Measurements from ENCODE around the gene DNAJC30. TPM values are rescaled to one million over a fixed set of nuclear protein-coding genes. Genes with fewer than 3 reads are reported as not detected.
"Not testable (repeated sequence)": the region's sequence is repeated elsewhere in the genome, so short reads cannot be mapped to it uniquely, and the experiment has no call there.

Gene DNAJC30
- total RNA-seq, 4 donors from 2014 or later: 4.0 to 5.3 (median 4.7) TPM

DNA sequence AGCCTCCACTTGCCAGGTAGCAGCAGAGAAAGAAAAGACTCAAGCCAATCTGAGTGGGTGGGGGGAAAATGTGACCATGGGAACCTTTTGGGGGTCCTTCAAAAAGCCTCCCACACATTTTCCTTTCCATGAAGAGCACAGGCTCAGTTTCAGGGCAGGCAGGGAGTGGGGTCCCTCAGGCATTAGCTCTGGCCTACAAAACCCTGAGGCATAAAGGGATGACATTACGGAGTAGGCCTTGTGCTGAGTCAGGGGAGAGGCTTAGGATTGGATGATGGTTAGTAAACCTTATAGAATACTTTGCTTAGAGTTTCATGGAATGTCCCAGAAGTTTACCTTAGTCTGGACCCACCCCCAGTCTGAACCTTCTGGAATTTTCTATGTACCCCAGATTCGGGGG lies 3.5 kb downstream of the DNAJC30 start:
- ATAC-seq (ENCODE audit: low FRiP score): no peak
- no peak for DNase-seq (ENCODE audit: low spot score)
- TF ChIP-seq, protein P1, sequence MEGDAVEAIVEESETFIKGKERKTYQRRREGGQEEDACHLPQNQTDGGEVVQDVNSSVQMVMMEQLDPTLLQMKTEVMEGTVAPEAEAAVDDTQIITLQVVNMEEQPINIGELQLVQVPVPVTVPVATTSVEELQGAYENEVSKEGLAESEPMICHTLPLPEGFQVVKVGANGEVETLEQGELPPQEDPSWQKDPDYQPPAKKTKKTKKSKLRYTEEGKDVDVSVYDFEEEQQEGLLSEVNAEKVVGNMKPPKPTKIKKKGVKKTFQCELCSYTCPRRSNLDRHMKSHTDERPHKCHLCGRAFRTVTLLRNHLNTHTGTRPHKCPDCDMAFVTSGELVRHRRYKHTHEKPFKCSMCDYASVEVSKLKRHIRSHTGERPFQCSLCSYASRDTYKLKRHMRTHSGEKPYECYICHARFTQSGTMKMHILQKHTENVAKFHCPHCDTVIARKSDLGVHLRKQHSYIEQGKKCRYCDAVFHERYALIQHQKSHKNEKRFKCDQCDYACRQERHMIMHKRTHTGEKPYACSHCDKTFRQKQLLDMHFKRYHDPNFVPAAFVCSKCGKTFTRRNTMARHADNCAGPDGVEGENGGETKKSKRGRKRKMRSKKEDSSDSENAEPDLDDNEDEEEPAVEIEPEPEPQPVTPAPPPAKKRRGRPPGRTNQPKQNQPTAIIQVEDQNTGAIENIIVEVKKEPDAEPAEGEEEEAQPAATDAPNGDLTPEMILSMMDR (IDR thresholded peaks at IDR 0.05): no peak

DNA sequence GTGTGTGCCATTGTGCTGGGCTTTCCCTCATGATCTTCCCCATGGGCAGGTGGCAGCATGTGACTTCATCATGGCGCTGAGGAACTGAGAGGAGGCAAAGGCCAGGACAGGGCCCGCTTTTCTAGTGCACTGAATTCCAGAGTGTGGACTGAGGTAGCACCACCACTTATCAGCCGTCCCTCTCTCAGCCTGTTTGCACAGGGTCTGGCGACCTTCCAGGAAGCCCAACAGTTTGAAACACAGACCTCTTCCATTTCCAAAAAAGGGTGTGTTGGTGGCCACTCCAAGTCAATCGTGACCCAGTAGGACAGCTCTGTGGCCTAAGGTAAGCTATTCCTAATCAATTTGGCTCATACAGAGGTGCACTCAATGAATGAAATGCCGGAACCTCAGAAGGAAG lies 4.4 kb downstream of the DNAJC30 start:
- ATAC-seq (ENCODE audit: low FRiP score): no peak
- TF ChIP-seq, protein P1 (IDR thresholded peaks at IDR 0.05): no peak

DNA sequence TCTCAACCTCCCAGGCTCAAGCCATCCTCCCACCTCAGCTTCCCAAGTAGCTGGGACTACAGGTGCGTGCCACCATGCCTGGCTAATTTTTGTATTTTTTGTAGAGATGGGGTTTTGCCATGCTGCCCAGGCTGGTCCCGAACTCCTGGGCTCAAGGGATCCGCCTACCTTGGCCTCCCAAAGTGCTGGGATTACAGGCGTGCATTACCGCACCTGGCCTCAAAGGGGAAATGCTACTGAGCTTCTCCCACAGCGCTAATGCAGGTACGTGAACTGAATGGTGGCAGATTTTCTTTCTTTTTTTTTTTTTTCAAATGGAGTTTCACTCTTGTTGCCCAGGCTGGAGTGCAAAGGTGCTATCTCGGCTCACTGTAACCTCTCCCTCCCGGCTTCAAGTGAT lies 7.2 kb downstream of the DNAJC30 start:
- DNase-seq (ENCODE audit: low spot score); ATAC-seq (ENCODE audit: low FRiP score): not testable (repeated sequence)

More for the DNA sequence above, 4.4 kb downstream of the DNAJC30 start:
- no peak for DNase-seq (ENCODE audit: low spot score)

DNA sequence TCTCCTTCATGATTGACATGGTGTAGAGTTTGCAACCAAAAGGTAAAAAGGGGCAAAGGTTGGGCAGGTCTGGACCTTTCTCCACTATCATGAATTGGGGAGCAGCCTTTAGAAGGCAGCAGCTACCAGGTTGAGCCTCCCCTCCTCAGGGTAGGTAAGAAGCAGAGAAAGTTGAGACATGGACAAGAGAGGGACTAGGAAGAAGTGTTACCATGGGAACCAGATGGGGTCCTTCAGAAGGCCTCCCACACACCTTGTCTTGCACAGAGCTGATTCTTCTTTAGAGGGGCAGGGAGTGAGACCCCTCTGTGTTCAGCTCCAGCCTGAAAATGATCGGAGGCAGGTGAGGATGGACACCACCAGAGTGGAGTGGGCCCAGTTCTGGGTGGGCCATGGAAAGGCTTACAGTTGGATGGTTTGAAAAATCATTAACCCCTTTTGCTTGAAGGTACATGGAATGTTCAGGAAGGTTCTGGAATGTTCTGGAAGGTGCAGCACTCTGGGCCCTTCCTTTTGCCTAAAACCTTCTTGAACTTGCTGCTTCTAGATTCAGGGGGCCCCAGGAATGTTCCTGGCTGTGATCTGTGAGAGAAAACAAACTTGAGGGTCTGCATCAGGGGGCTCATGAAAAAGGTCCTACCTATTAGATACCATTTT lies 8.7 kb downstream of the DNAJC30 start:
- ATAC-seq (ENCODE audit: low FRiP score) (no peak), DNase-seq (ENCODE audit: low spot score) (no peak)
- TF ChIP-seq, protein P1 (IDR thresholded peaks at IDR 0.05): no peak

DNA sequence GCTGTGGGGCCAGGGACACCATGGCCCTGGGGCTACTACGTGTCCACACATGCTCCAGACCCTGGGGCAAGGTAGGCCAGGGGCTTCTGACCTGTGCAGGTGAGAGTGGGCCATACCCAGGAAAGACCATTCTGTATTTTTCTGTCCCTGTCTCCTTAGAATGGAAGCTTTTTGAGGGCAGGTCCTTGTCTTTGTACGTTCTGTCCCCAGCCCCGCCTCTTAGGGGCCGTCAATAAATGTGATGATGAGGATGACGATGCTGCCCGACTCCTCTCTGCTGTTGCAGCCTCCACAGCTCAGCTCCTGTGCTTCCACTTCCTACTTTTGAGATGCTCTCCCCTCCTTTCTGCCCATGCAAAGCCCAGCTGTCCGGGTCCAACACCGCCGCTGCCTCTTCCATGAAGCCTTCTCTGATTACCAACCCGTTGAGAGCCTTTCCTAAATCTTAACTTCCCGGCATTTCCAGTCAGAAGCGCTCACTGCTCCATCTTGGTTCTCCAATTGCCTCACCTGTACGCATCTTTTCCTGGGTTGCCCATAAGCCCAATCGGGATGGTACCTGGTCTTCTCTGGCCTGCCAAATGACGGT lies 11.3 kb downstream of the DNAJC30 start:
- no peak for DNase-seq (ENCODE audit: low spot score)
- ATAC-seq (ENCODE audit: low FRiP score): no peak

DNA sequence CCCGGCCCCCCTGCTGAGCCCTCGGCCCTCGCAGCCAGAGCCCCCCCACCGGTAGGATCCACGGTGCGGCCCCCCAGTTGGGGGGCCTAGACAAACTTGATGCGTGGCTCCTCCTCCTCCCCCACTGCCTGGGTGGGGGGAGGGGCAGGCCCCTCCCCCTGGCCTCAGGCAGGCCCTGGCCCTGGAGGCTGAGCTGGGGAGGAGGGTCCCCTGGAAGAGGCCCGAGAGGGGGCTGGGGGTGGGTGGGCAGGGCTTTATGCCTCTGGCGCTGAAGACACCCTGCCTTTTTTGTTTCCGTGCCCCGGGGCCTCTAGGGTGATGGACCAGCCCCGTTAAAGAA lies 12.0 kb downstream of the DNAJC30 start:
- no peak for DNase-seq (ENCODE audit: low spot score)
- TF ChIP-seq, protein P1 (IDR thresholded peaks at IDR 0.05): no peak
- ATAC-seq (ENCODE audit: low FRiP score): no peak

More for the DNA sequence above, 11.3 kb downstream of the DNAJC30 start:
- TF ChIP-seq, protein P1 (IDR thresholded peaks at IDR 0.05): no peak

DNA sequence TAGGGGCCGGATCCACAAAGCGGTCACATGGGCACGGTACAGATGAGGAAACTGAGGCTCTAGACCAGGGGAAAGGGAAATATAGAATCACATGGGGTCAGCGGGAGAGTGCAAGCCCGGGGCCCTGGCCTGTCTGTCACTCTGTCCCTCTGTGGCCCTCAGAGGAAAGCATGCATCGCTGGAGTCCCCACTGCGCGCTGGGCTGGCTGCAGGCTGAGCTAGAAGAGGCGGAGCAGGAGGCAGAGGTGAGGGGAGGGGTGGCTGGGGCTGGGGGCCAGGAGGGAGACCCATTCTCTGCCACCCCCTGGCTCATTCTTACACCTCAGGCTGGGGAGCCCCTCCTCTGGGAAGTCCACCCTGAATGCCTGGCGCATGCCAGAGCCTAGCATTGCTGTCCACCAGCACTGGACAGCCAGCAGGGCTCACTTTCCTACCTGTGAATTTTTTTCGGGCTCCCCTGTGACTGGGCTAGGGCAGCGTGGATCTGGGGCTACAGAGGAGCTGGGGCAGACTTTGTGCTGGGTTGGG lies 13.3 kb downstream of the DNAJC30 start:
- no peak for DNase-seq (ENCODE audit: low spot score)
- TF ChIP-seq, protein P1 (IDR thresholded peaks at IDR 0.05): no peak
- no peak for ATAC-seq (ENCODE audit: low FRiP score)
